NT2/D1 (cell line): ENCODE data around the gene KCNC1.

Experiments
- SUZ12 ChIP-seq: IDR thresholded peaks from 2 replicates; pipeline ENCODE4 v1.6.1; 2011; ENCODE audit not compliant: insufficient read length, insufficient read depth; ENCODE audit errors: extremely low read depth
- YY1 ChIP-seq: IDR thresholded peaks from 2 replicates; pipeline ENCODE4 v1.6.1; 2011; ENCODE audit not compliant: insufficient read length, insufficient read depth

GRCh38 chr11:17697175-17697949 lies 37.2 kb upstream of the KCNC1 start:
- TF ChIP-seq SUZ12 (no peak), YY1 (no peak)
